ENCODE measurements around the gene NKTR.

DNA sequence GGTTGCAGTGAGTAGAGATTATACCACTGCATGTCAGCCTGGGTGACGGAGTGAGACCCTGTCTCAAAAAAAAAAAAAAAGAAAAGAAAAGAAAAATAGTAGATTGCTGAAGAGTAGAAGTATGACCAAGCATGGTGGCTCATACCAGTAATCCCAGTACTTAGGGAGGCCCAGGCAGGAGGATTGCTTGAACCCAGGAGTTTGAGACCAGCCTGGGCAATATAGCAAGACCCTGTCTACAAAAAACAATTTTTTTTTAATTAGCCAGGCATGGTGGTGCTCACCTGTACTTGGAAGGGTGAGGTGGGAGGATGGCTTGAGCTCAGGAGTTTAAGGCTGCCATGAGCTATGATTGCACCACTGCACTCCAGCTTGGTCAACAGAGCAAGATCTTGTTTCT lies 2.5 kb downstream of the NKTR start:
- TF ChIP-seq, protein P1, sequence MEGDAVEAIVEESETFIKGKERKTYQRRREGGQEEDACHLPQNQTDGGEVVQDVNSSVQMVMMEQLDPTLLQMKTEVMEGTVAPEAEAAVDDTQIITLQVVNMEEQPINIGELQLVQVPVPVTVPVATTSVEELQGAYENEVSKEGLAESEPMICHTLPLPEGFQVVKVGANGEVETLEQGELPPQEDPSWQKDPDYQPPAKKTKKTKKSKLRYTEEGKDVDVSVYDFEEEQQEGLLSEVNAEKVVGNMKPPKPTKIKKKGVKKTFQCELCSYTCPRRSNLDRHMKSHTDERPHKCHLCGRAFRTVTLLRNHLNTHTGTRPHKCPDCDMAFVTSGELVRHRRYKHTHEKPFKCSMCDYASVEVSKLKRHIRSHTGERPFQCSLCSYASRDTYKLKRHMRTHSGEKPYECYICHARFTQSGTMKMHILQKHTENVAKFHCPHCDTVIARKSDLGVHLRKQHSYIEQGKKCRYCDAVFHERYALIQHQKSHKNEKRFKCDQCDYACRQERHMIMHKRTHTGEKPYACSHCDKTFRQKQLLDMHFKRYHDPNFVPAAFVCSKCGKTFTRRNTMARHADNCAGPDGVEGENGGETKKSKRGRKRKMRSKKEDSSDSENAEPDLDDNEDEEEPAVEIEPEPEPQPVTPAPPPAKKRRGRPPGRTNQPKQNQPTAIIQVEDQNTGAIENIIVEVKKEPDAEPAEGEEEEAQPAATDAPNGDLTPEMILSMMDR (IDR thresholded peaks at IDR 0.05) = no peak
- no peak for TF ChIP-seq CBFB (CRISPR knock-in tag; IDR thresholded peaks at IDR 0.05; ENCODE audit: low read depth)
- TF ChIP-seq, protein P2, sequence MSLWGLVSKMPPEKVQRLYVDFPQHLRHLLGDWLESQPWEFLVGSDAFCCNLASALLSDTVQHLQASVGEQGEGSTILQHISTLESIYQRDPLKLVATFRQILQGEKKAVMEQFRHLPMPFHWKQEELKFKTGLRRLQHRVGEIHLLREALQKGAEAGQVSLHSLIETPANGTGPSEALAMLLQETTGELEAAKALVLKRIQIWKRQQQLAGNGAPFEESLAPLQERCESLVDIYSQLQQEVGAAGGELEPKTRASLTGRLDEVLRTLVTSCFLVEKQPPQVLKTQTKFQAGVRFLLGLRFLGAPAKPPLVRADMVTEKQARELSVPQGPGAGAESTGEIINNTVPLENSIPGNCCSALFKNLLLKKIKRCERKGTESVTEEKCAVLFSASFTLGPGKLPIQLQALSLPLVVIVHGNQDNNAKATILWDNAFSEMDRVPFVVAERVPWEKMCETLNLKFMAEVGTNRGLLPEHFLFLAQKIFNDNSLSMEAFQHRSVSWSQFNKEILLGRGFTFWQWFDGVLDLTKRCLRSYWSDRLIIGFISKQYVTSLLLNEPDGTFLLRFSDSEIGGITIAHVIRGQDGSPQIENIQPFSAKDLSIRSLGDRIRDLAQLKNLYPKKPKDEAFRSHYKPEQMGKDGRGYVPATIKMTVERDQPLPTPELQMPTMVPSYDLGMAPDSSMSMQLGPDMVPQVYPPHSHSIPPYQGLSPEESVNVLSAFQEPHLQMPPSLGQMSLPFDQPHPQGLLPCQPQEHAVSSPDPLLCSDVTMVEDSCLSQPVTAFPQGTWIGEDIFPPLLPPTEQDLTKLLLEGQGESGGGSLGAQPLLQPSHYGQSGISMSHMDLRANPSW (CRISPR knock-in tag; conservative IDR thresholded peaks at IDR 0.05; ENCODE audit: low read depth) = no peak
- TF ChIP-seq, protein P3, sequence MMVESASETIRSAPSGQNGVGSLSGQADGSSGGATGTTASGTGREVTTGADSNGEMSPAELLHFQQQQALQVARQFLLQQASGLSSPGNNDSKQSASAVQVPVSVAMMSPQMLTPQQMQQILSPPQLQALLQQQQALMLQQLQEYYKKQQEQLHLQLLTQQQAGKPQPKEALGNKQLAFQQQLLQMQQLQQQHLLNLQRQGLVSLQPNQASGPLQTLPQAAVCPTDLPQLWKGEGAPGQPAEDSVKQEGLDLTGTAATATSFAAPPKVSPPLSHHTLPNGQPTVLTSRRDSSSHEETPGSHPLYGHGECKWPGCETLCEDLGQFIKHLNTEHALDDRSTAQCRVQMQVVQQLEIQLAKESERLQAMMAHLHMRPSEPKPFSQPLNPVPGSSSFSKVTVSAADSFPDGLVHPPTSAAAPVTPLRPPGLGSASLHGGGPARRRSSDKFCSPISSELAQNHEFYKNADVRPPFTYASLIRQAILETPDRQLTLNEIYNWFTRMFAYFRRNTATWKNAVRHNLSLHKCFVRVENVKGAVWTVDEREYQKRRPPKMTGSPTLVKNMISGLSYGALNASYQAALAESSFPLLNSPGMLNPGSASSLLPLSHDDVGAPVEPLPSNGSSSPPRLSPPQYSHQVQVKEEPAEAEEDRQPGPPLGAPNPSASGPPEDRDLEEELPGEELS (CRISPR knock-in tag; IDR thresholded peaks at IDR 0.05) = no peak
- TF ChIP-seq, protein P4, sequence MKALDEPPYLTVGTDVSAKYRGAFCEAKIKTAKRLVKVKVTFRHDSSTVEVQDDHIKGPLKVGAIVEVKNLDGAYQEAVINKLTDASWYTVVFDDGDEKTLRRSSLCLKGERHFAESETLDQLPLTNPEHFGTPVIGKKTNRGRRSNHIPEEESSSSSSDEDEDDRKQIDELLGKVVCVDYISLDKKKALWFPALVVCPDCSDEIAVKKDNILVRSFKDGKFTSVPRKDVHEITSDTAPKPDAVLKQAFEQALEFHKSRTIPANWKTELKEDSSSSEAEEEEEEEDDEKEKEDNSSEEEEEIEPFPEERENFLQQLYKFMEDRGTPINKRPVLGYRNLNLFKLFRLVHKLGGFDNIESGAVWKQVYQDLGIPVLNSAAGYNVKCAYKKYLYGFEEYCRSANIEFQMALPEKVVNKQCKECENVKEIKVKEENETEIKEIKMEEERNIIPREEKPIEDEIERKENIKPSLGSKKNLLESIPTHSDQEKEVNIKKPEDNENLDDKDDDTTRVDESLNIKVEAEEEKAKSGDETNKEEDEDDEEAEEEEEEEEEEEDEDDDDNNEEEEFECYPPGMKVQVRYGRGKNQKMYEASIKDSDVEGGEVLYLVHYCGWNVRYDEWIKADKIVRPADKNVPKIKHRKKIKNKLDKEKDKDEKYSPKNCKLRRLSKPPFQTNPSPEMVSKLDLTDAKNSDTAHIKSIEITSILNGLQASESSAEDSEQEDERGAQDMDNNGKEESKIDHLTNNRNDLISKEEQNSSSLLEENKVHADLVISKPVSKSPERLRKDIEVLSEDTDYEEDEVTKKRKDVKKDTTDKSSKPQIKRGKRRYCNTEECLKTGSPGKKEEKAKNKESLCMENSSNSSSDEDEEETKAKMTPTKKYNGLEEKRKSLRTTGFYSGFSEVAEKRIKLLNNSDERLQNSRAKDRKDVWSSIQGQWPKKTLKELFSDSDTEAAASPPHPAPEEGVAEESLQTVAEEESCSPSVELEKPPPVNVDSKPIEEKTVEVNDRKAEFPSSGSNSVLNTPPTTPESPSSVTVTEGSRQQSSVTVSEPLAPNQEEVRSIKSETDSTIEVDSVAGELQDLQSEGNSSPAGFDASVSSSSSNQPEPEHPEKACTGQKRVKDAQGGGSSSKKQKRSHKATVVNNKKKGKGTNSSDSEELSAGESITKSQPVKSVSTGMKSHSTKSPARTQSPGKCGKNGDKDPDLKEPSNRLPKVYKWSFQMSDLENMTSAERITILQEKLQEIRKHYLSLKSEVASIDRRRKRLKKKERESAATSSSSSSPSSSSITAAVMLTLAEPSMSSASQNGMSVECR (CRISPR knock-in tag; IDR thresholded peaks at IDR 0.05; ENCODE audit: borderline replicate concordance) = no peak
- TF ChIP-seq, protein P5, sequence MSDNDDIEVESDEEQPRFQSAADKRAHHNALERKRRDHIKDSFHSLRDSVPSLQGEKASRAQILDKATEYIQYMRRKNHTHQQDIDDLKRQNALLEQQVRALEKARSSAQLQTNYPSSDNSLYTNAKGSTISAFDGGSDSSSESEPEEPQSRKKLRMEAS (CRISPR knock-in tag; IDR thresholded peaks at IDR 0.05) = no peak
- TF ChIP-seq, protein P6, sequence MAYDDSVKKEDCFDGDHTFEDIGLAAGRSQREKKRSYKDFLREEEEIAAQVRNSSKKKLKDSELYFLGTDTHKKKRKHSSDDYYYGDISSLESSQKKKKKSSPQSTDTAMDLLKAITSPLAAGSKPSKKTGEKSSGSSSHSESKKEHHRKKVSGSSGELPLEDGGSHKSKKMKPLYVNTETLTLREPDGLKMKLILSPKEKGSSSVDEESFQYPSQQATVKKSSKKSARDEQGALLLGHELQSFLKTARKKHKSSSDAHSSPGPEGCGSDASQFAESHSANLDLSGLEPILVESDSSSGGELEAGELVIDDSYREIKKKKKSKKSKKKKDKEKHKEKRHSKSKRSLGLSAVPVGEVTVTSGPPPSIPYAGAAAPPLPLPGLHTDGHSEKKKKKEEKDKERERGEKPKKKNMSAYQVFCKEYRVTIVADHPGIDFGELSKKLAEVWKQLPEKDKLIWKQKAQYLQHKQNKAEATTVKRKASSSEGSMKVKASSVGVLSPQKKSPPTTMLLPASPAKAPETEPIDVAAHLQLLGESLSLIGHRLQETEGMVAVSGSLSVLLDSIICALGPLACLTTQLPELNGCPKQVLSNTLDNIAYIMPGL (CRISPR knock-in tag; IDR thresholded peaks at IDR 0.05) = no peak
